Adrenal gland (tissue), 12 donors: ENCODE data around the gene ACP4. TPM values are rescaled to one million over a fixed set of nuclear protein-coding genes. Genes with fewer than 3 reads are reported as not detected.

Source experiments
- DNase-seq, 7 donors: peaks; one replicate each; pipeline ENCODE4 v3.0.0-alpha.2; 2019 to 2020
- H3K27ac ChIP-seq, 5 donors: fragments of 200-600 bp; sonication (generic) in 4 of 5; 1 replicate in 3 of 5; 2 replicates in 2 of 5; pipeline versions ENCODE4 v1.5.1 to v1.8.0; 2016 to 2020; ENCODE audit warnings: mild to moderate bottlenecking in 1 of 5
- H3K27me3 ChIP-seq: fragments of 200-600 bp; 2 replicates; pipeline ENCODE4 v1.8.0; 2021
- H3K36me3 ChIP-seq, 2 donors: fragments of 200-600 bp; replicated peaks in 1 of 2; 1 replicate in 1 of 2; 2 replicates in 1 of 2; pipeline versions ENCODE4 v1.5.1 to v1.8.0; 2018 to 2022
- H3K4me1 ChIP-seq, 2 donors: fragments of 200-600 bp; replicated peaks in 1 of 2; 1 replicate in 1 of 2; 2 replicates in 1 of 2; pipeline versions ENCODE4 v1.5.1 to v1.8.0; 2018 to 2021
- H3K4me3 ChIP-seq, 4 donors: fragments of 200-600 bp; sonication (generic) in 3 of 4; one replicate each; pipeline ENCODE4 v1.5.1; 2016 to 2018
- H3K9me3 ChIP-seq, 3 donors: fragments of 200-600 bp; sonication (generic) in 1 of 3; replicated peaks in 1 of 3; 1 replicate in 2 of 3; 2 replicates in 1 of 3; pipeline versions ENCODE4 v1.5.1 to v1.8.0; 2016 to 2021
- CTCF ChIP-seq, 6 experiments: fragments of 450-650 bp in 4 of 6; fragments of 200-600 bp in 2 of 6; sonication (generic) in 1 of 6; IDR thresholded peaks; 1 replicate in 5 of 6; 2 replicates in 1 of 6; pipeline versions ENCODE4 v1.5.1 to v1.8.0; 2016 to 2021; ENCODE audit warnings: antibody characterized with exemption in 6 of 6, mild to moderate bottlenecking in 2 of 6, moderate library complexity in 1 of 6
- POLR2A ChIP-seq, 2 donors: fragments of 450-650 bp; IDR thresholded peaks; one replicate each; pipeline ENCODE4 v1.6.1; 2017; ENCODE audit warnings: antibody characterized with exemption in 2 of 2, mild to moderate bottlenecking in 2 of 2, moderate library complexity in 1 of 2
- WGBS, 4 donors: extraction: QIAGEN DNeasy Blood & Tissue Kit in 2 of 4; methylation state at CpG; one replicate each; pipeline versions ENCODE4 v1.1.5 to v1.1.7; 2013 to 2017; 5-methylcytosine and 5-hydroxymethylcytosine counted together
- intact Hi-C, 2 donors: fragments of 100-400 bp; cut with DNase I; formaldehyde crosslinking; loops; one replicate each; pipeline versions ENCODE4 v1.14.1 to v1.15.0; 2022 to 2023
- polyA plus RNA-seq, 3 donors: library from polyadenylated mRNA; stranded (reverse); fragments of 200-250 nt in 2 of 3; fragments of 350-450 nt in 1 of 3; fragmentation: Illumina TruSeq in 1 of 3; extraction: RNeasy Lipid Tissue Mini Kit (QIAGEN cat#74804) in 1 of 3; gene quantifications; one replicate each; pipeline ENCODE4 v1.2.3, GENCODE V29; 2013 to 2014
- total RNA-seq, 9 donors: library from RNA; depleted of rRNA in 4 of 9; stranded (reverse); fragments of >200 nt in 4 of 9; fragments of 120-200 nt in 1 of 9; fragmentation: NEBNext Ultra II Directional in 1 of 9; extraction: Animal tissue kit (Norgen Biotek cat#: 25700) in 1 of 9; gene quantifications; one replicate each; pipeline versions ENCODE4 v1.1.0 to v1.2.4, GENCODE V29; 2013 to 2023
- donor health status: healthy with polysubstance abuse.
- donor health status: Bipolar disorder and iron deficiency.
- donor health status: DM: yes; HTN: yes; CAD: no.
- donor health status: DM: no; HTN: no; CAD: no.
- donor health status: DM: no; HTN: no; CAD: no.
- donor health status: DM: yes; HTN: yes; CAD: no.

ACP4 gene
- total and polyA plus RNA-seq, 12 donors, result not detected

DNA sequence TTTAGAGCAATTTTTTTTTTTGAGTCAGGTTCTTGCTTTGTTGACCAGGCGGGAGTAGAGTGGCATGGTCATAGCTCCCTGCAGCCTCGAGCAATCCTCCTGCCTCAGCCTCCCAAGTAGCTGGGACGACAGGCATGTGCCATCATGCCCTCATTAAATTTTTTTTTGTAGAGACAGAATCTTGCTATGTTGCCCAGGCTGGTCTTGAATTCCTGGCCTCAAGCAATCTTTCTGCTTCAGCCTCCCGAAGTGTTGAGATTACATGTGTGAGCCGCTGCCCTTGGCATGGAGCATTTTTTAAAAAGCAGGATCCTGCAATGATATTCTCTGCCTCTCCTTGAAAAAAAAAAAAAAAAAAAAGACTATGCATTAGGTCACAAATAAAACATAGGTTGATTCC lies 14.1 kb upstream of the ACP4 start:
- 78 to 83% (median 80%) methylated on average over 5 of the region's 5 CpGs for WGBS, 4 donors
- H3K4me1 ChIP-seq, result no peaks in the 10 kb centered on the region
- intact Hi-C loops, result loop anchor here in 1 of 2 donors (5.0 kb wide), 1 partner anchor 239 kb away; no protein-coding TSS in a partner anchor
- peaks cover 51% of the 10 kb centered on the region for H3K27me3 ChIP-seq
- H3K36me3 ChIP-seq, result no peaks in the 10 kb centered on the region
- H3K9me3 ChIP-seq, result no peaks in the 10 kb centered on the region
- TF ChIP-seq CTCF (IDR thresholded peaks at IDR 0.05) (no peak), POLR2A (IDR thresholded peaks at IDR 0.05) (no peak)
- DNase-seq, result no peak
- no peak overlapping the region for H3K4me3 ChIP-seq
- no peak overlapping the region for H3K27ac ChIP-seq

- Histone ChIP-seq H3K27me3 (peaks cover 55% of the 10 kb centered on the region), H3K4me3 (no peak overlapping the region), H3K36me3 (no peaks in the 10 kb centered on the region), H3K4me1 (no peaks in the 10 kb centered on the region), H3K27ac (no peak overlapping the region), H3K9me3 (no peaks in the 10 kb centered on the region)
- no peak for DNase-seq
- intact Hi-C loops, result loop anchor here in 1 of 2 donors (5.0 kb wide), 1 partner anchor 240 kb away; no protein-coding TSS in a partner anchor
- TF ChIP-seq CTCF (IDR thresholded peaks at IDR 0.05), result no peak
- 49 to 57% (median 54%) methylated on average over 4 of the region's 4 CpGs for WGBS, 4 donors
Measured at GRCh38 chr19:50777261-50777660, 13.0 kb upstream of the ACP4 start.

DNA sequence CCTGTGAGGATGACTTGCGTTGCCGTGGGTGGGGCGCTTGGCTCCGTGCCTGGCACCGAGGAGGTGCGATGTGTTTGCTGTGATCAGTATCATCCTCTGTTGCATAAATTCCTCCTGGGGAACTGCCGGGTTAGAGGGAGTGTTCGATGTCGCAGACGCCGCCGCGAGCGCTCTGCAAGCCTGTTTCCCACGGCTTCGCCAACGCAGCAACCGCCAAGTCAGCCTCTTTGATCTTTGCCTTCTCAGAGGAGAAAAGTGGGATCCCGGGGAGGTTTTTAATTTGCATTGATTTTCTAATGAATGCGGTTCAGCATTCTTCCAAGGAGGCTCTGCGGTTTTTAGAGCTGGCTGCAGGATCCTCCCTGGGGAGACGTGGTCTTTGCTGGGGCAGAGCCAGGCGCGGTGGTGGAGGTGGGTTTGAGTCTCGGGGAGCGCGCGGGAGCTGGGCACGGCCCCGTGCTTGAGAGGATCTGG lies 12.3 kb upstream of the ACP4 start:
- Histone ChIP-seq H3K27ac (no peak overlapping the region), H3K36me3 (no peaks in the 10 kb centered on the region), H3K4me1 (no peaks in the 10 kb centered on the region), H3K27me3 (peaks cover 55% of the 10 kb centered on the region), H3K9me3 (no peaks in the 10 kb centered on the region), H3K4me3 (no peak overlapping the region)
- TF ChIP-seq CTCF (IDR thresholded peaks at IDR 0.05) (no peak), POLR2A (IDR thresholded peaks at IDR 0.05) (no peak)
- intact Hi-C loops, result loop anchor here in 1 of 2 donors (5.0 kb wide), 1 partner anchor 241 kb away; no protein-coding TSS in a partner anchor
- WGBS, 4 donors, result 0 to 8% (median 3%) methylated on average over 6 to 30 of the region's 30 CpGs
- DNase-seq, result no peak

GRCh38 chr19:50778906-50779430 lies 11.2 kb upstream of the ACP4 start:
- Histone ChIP-seq H3K36me3 (no peaks in the 10 kb centered on the region), H3K4me3 (no peak overlapping the region), H3K27ac (no peak overlapping the region), H3K27me3 (peaks cover 55% of the 10 kb centered on the region), H3K4me1 (no peaks in the 10 kb centered on the region), H3K9me3 (no peaks in the 10 kb centered on the region)
- 46 to 64% (median 56%) methylated on average over 7 of the region's 7 CpGs for WGBS, 4 donors
- TF ChIP-seq CTCF (IDR thresholded peaks at IDR 0.05), result no peak
- TF ChIP-seq POLR2A (IDR thresholded peaks at IDR 0.05), result no peak
- no peak for DNase-seq
- intact Hi-C loops, result loop anchor here in 1 of 2 donors (5.0 kb wide), 1 partner anchor 242 kb away; no protein-coding TSS in a partner anchor
